Gastrocnemius medialis (tissue), 4 donors: ENCODE results near the gene RNU1-3.
"Not testable (repeated sequence)": the region's sequence is repeated elsewhere in the genome, so short reads cannot be mapped to it uniquely, and the experiment has no call there.

Experiments
- POLR2A ChIP-seq, 2 donors: fragments of 450-650 bp; IDR thresholded peaks; one replicate each; pipeline ENCODE4 v1.6.1; 2017; ENCODE audit warnings: antibody characterized with exemption in 2 of 2, mild to moderate bottlenecking in 2 of 2, moderate library complexity in 2 of 2
- TF ChIP-seq, protein P1 (sequence below), 5 experiments: fragments of 450-650 bp in 3 of 5; fragments of 200-600 bp in 2 of 5; sonication (generic) in 2 of 5; IDR thresholded peaks in 4 of 5; conservative IDR thresholded peaks in 1 of 5; 1 replicate in 4 of 5; 2 replicates in 1 of 5; pipeline ENCODE4 v1.5.1; 2016 to 2019; ENCODE audit warnings: antibody characterized with exemption in 5 of 5, mild to moderate bottlenecking in 3 of 5, moderate library complexity in 3 of 5

GRCh38 chr1:16675118-16675510, 8.4 kb upstream of the RNU1-3 start:
- TF ChIP-seq, protein P1, sequence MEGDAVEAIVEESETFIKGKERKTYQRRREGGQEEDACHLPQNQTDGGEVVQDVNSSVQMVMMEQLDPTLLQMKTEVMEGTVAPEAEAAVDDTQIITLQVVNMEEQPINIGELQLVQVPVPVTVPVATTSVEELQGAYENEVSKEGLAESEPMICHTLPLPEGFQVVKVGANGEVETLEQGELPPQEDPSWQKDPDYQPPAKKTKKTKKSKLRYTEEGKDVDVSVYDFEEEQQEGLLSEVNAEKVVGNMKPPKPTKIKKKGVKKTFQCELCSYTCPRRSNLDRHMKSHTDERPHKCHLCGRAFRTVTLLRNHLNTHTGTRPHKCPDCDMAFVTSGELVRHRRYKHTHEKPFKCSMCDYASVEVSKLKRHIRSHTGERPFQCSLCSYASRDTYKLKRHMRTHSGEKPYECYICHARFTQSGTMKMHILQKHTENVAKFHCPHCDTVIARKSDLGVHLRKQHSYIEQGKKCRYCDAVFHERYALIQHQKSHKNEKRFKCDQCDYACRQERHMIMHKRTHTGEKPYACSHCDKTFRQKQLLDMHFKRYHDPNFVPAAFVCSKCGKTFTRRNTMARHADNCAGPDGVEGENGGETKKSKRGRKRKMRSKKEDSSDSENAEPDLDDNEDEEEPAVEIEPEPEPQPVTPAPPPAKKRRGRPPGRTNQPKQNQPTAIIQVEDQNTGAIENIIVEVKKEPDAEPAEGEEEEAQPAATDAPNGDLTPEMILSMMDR (IDR thresholded peaks at IDR 0.05 in 4 of 5, conservative IDR thresholded peaks at IDR 0.05 in 1 of 5), result not testable (repeated sequence)
- TF ChIP-seq POLR2A (IDR thresholded peaks at IDR 0.05), result not testable (repeated sequence)
